ENCODE data around the gene PPP4R4.
A peak's percentile ranks its signal among the peaks of the same experiment; 100 is the strongest.

The PPP4R4 gene

GRCh38 chr14:94312481-94313246 lies 138.5 kb downstream of the PPP4R4 start:
- no peak for DNase-seq

GRCh38 chr14:94313991-94314655 lies 140.0 kb downstream of the PPP4R4 start:
- no peak for DNase-seq

- no peak for DNase-seq
Measured at GRCh38 chr14:94314890-94315289, 140.8 kb downstream of the PPP4R4 start.

- no peak for DNase-seq
Measured at GRCh38 chr14:94316692-94317091, 142.6 kb downstream of the PPP4R4 start.

- DNase-seq = no peak
Measured at GRCh38 chr14:94317259-94317658, 143.1 kb downstream of the PPP4R4 start.

- DNase-seq = no peak
Measured at GRCh38 chr14:94320243-94320642, 146.1 kb downstream of the PPP4R4 start.

- no peak for DNase-seq
Measured at GRCh38 chr14:94321421-94322271, 147.5 kb downstream of the PPP4R4 start.

- peak; percentile 15 for DNase-seq
Measured at GRCh38 chr14:94322648-94323570, 148.8 kb downstream of the PPP4R4 start, which contains the start of gene SERPINA6. Gene SERPINA6 (minus strand): TSS chr14:94323336. CDS start chr14:94314648, 8,688 bp downstream.

- DNase-seq = no peak
Measured at GRCh38 chr14:94328196-94328595, 154.1 kb downstream of the PPP4R4 start.

Data from NCI-H2227 treated with DMSO at 0.1 percent for 48 hours (cell line).